Measurements from ENCODE around the gene UST.

- TF ChIP-seq CTCF (IDR thresholded peaks at IDR 0.05; ENCODE audit: poor library complexity) = no peak
- TF ChIP-seq EZH2 (IDR thresholded peaks at IDR 0.05; ENCODE audit: borderline replicate concordance) = no peak
- TF ChIP-seq EZH2phosphoT487 (IDR thresholded peaks at IDR 0.05; ENCODE audit: low read depth, severe bottlenecking, unreplicated experiment) = no peak
Observed at GRCh38 chr6:148888856-148889255, 142.0 kb downstream of the UST start.
